ENCODE results near the gene ABLIM1. TPM values are rescaled to one million over a fixed set of nuclear protein-coding genes. Genes with fewer than 3 reads are reported as not detected.

Gene ABLIM1
- total and polyA plus RNA-seq, 2 of the 4 experiments (the other 2 are of a cell fraction): 7.7 to 9.9 TPM

DNA sequence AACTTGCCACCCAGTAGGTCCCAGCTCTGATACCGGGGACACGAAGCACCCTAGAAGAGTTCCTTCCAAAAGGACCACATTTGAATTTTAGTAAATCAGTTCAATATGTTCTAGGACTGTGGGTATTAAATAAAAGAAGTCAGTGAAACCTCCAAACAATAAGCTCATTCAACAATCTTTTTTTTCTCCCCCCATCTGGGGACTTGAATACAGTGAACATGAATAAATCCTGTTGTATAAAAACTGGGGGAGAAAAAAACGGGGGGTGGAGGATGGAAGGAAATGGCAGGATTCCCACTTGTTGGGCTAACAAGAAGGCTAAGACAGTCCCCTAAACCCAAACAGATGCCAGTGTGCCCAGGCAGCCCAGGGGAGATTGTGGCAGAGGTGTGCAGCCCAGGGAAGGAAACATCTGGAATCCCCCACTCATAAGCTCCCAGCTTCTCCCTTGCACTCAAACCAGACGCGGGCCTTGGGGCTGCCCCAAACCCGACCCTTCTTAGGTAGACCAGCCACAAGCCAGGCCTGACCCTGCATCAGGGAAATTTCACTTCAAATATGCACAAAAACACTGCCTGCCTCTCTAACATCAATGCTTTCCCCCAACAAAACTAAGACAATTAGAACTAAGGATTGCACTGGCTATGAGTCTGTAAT is 262.6 kb downstream of the ABLIM1 start:
- Histone ChIP-seq H3K27me3 (ENCODE audit: control insufficient read depth, insufficient read depth, low read length) (peaks cover 48% of the 10 kb centered on the region), H3K9me1 (ENCODE audit: insufficient read depth, low read length) (no peaks in the 10 kb centered on the region), H4K5ac (ENCODE audit: low read depth, low read length) (no peak overlapping the region), H2BK15ac (ENCODE audit: low read depth, low read length) (no peak overlapping the region), H3K4me1 (ENCODE audit: control insufficient read depth, insufficient read depth, low read length) (peaks cover 1% of the 10 kb centered on the region; the same call in 1 of the 2 replicates), H3K9ac (ENCODE audit: low read depth, low read length) (no peak overlapping the region), H4K20me1 (ENCODE audit: insufficient read depth, low read length) (no peaks in the 10 kb centered on the region), H4K8ac (ENCODE audit: low read depth in 2 of 2, low read length in 2 of 2) (no peak overlapping the region), H3K18ac (ENCODE audit: low read depth, low read length) (no peak overlapping the region), H3K4me3 (ENCODE audit: insufficient read depth, low read depth, low read length) (no peak overlapping the region), H3K23ac (ENCODE audit: low read depth, low read length) (no peak overlapping the region), H3K14ac (replicated peaks; ENCODE audit: low read depth, low read length) (no peak overlapping the region), H3K27ac (ENCODE audit: insufficient read depth, low read length) (no peak overlapping the region), H3K4ac (ENCODE audit: low read depth, low read length) (no peak overlapping the region), H2BK120ac (ENCODE audit: low read depth, low read length) (no peak overlapping the region), H2AK9ac (replicated peaks; ENCODE audit: low read depth, low read length, poor library complexity) (no peak overlapping the region), H2BK20ac (ENCODE audit: low read depth, low read length) (no peak overlapping the region), H3K79me1 (ENCODE audit: low read depth in 1 of 2, low read length in 2 of 2) (no peaks in the 10 kb centered on the region), H2BK5ac (ENCODE audit: low read depth, low read length, poor library complexity, severe bottlenecking) (no peak overlapping the region), H3K9me3 (ENCODE audit: control insufficient read depth, insufficient read depth, low read length) (no peaks in the 10 kb centered on the region), H4K91ac (ENCODE audit: insufficient read depth, low read depth, low read length) (no peak overlapping the region), H2AK5ac (ENCODE audit: low read depth, low read length) (no peak overlapping the region), H2AFZ (replicated peaks; ENCODE audit: low read length, poor library complexity) (no peak overlapping the region), H3K36me3 (ENCODE audit: control insufficient read depth, insufficient read depth, low read length) (no peaks in the 10 kb centered on the region), H3K56ac (ENCODE audit: extremely low read depth, insufficient read depth, low read length) (no peak overlapping the region), H3K4me2 (ENCODE audit: low read depth, low read length) (no peak overlapping the region)
- no peak for ATAC-seq (ENCODE audit: low read depth)
- no TSS peak for BruUV-seq (replicated peaks)
- DNase-seq: no peak
- WGBS, 2 experiments (ENCODE audit: extremely low coverage in 2 of 2, insufficient read length in 1 of 2): no CpG with 5 or more reads among the region's 6 CpGs
- no peak for TF ChIP-seq MAZ (IDR thresholded peaks at IDR 0.05; ENCODE audit: borderline replicate concordance, low read depth, low read length)
- TF ChIP-seq MAFK (IDR thresholded peaks at IDR 0.05; ENCODE audit: low read depth, low read length): no peak
- no peak for TF ChIP-seq BHLHE40 (IDR thresholded peaks at IDR 0.05; ENCODE audit: low read depth, low read length)
- TF ChIP-seq POLR2A (IDR thresholded peaks at IDR 0.05; ENCODE audit: low read depth, low read length): no peak
- no peak for TF ChIP-seq RCOR1 (IDR thresholded peaks at IDR 0.05; ENCODE audit: insufficient replicate concordance, low read length)
- no peak for TF ChIP-seq RAD21 (IDR thresholded peaks at IDR 0.05; ENCODE audit: low read length)
- TF ChIP-seq, protein P1, sequence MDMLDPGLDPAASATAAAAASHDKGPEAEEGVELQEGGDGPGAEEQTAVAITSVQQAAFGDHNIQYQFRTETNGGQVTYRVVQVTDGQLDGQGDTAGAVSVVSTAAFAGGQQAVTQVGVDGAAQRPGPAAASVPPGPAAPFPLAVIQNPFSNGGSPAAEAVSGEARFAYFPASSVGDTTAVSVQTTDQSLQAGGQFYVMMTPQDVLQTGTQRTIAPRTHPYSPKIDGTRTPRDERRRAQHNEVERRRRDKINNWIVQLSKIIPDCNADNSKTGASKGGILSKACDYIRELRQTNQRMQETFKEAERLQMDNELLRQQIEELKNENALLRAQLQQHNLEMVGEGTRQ (IDR thresholded peaks at IDR 0.05; ENCODE audit: low read depth, low read length): no peak
- dilution Hi-C loops (cut with HindIII; ENCODE audit: low sequenced_read_pairs, unreplicated experiment) (no loop called here), in situ Hi-C loops (cut with MboI; ENCODE audit: low sequenced_read_pairs) (no loop called here), intact Hi-C loops (cut with micrococcal nuclease) (no loop called here)
- ChIA-PET CTCF (no interaction called here), POLR2A (ENCODE audit: unreplicated experiment) (no interaction called here)

Measured in IMR-90 (cell line).